RPMI8226 (cell line): ENCODE measurements around the gene MACF1.
"Not testable (repeated sequence)": the region's sequence is repeated elsewhere in the genome, so short reads cannot be mapped to it uniquely, and the experiment has no call there.

Experiments
- DNase-seq: peaks from one replicate; pipeline ENCODE4 v3.0.0-alpha.2; 2015

MACF1 gene

GRCh38 chr1:39427374-39427773 is 222.9 kb downstream of the MACF1 start:
- no peak for DNase-seq

GRCh38 chr1:39427912-39428311 is 223.4 kb downstream of the MACF1 start:
- no peak for DNase-seq

GRCh38 chr1:39431927-39432326 is 227.4 kb downstream of the MACF1 start:
- DNase-seq = no peak

GRCh38 chr1:39434797-39435395 is 230.4 kb downstream of the MACF1 start:
- DNase-seq = no peak

- DNase-seq = no peak
Measured at GRCh38 chr1:39435597-39435996, 231.1 kb downstream of the MACF1 start.

GRCh38 chr1:39436842-39437241 is 232.3 kb downstream of the MACF1 start:
- no peak for DNase-seq

GRCh38 chr1:39438042-39438441 is 233.5 kb downstream of the MACF1 start:
- DNase-seq = no peak

GRCh38 chr1:39440856-39441255 is 236.4 kb downstream of the MACF1 start:
- DNase-seq = no peak

- no peak for DNase-seq
Measured at GRCh38 chr1:39441797-39442196, 237.3 kb downstream of the MACF1 start.

GRCh38 chr1:39445573-39445972 is 241.1 kb downstream of the MACF1 start:
- DNase-seq = no peak

- no peak for DNase-seq
Measured at GRCh38 chr1:39446986-39447567, 242.6 kb downstream of the MACF1 start.

GRCh38 chr1:39450041-39450440 is 245.5 kb downstream of the MACF1 start:
- not testable (repeated sequence) for DNase-seq

GRCh38 chr1:39450956-39451606 is 246.6 kb downstream of the MACF1 start:
- DNase-seq = no peak

- no peak for DNase-seq
Measured at GRCh38 chr1:39452081-39452480, 247.6 kb downstream of the MACF1 start.

- no peak for DNase-seq
Measured at GRCh38 chr1:39452540-39452939, 248.0 kb downstream of the MACF1 start.

GRCh38 chr1:39453603-39454002 is 249.1 kb downstream of the MACF1 start:
- DNase-seq = no peak

- DNase-seq = no peak
Measured at GRCh38 chr1:39458991-39459390, 254.5 kb downstream of the MACF1 start.

- DNase-seq = no peak
Measured at GRCh38 chr1:39462074-39462473, 257.6 kb downstream of the MACF1 start.

GRCh38 chr1:39466413-39467107 is 262.1 kb downstream of the MACF1 start:
- no peak for DNase-seq

GRCh38 chr1:39467108-39467720 is 262.7 kb downstream of the MACF1 start:
- not testable (repeated sequence) for DNase-seq

GRCh38 chr1:39469150-39469549 is 264.7 kb downstream of the MACF1 start:
- no peak for DNase-seq

- no peak for DNase-seq
Measured at GRCh38 chr1:39470040-39470439, 265.5 kb downstream of the MACF1 start.

- no peak for DNase-seq
Measured at GRCh38 chr1:39472826-39473225, 268.3 kb downstream of the MACF1 start.

GRCh38 chr1:39473324-39473723 is 268.8 kb downstream of the MACF1 start:
- DNase-seq = no peak
